ENCODE data around the gene TMC3. TPM values are rescaled to one million over a fixed set of nuclear protein-coding genes. Genes with fewer than 3 reads are reported as not detected.
A peak's percentile ranks its signal among the peaks of the same experiment; 100 is the strongest.

The TMC3 gene
- total RNA-seq, 4 donors from 2014 or later, result 0.16 to 0.81 (median 0.36) TPM

DNA sequence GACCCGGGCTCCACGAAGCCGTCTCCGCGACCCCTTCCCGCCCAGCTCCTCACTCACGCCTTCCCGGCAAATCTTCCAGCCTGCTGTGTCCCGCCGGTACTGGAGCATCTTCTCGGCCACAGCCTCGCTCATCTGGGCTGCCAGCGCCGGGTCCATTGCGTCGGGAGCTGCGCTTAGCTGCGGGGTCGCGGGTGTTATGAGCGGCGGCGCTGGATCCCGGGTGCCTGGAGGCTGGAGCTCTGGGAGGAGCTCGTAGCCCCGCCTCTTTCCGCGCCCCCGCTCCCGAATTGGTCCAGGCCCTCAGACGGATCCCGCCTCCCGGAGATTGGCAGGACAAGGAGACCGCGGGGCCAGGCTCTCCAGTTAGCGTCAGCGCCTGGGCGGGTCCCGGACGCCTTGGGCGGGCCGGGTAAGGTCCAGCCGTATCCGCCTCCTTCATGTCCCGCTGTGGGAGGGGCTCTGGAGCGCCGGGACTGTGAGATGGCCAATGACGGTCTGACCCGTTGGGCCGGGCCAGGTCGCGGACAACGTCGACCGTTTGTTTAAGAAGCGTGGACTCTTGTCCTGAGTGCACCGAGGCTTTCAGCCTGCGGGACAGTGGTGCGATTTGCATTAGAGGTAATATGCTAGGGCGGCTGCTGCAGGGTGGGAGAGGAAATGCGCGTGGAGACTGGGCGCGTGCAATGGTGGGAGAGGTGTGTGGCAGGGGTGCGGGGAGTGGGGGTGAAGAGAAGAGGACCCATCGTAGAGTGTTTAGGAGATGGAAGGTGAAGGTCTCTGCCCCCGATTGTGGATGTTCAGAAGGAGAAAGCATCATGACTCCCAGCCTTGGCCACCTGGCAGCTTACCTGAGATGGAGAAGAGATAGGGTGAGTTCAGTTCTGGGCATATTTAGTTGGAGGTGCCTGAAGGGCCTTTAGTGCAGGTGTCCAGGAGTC lies 49.8 kb downstream of the TMC3 start, which contains the start of gene STARD5:
Gene STARD5, minus strand, starts transcription at position 198 of the 938 bp plus-strand sequence. Its CDS starts 42 bp downstream, at position 156.
- H3K9me3 ChIP-seq, result no peaks in the 10 kb centered on the region
- peak; percentile 100 for ATAC-seq
- 0 to 3% methylated on average over 5 to 10 of the region's 67 CpGs for WGBS, 2 donors (ENCODE audit: low coverage in 1 of 2)
- H3K36me3 ChIP-seq, result peaks cover 0 to 17% of the 10 kb centered on the region in 2 donors
- peak within 1 kb of the TSS; percentile 57 to 85 (median 78) for H3K27ac ChIP-seq
- peak within 1 kb of the TSS; percentile 75 to 77 for H3K4me3 ChIP-seq
- peaks cover 0 to 26% (median 0%) of the 10 kb centered on the region in 3 donors for H3K4me1 ChIP-seq
- H3K27me3 ChIP-seq, result no peaks in the 10 kb centered on the region
- TF ChIP-seq POLR2A (IDR thresholded peaks at IDR 0.05) (peak; percentile 60 to 64), POLR2AphosphoS5 (IDR thresholded peaks at IDR 0.05) (peak; percentile 68)
- TF ChIP-seq, protein P1, sequence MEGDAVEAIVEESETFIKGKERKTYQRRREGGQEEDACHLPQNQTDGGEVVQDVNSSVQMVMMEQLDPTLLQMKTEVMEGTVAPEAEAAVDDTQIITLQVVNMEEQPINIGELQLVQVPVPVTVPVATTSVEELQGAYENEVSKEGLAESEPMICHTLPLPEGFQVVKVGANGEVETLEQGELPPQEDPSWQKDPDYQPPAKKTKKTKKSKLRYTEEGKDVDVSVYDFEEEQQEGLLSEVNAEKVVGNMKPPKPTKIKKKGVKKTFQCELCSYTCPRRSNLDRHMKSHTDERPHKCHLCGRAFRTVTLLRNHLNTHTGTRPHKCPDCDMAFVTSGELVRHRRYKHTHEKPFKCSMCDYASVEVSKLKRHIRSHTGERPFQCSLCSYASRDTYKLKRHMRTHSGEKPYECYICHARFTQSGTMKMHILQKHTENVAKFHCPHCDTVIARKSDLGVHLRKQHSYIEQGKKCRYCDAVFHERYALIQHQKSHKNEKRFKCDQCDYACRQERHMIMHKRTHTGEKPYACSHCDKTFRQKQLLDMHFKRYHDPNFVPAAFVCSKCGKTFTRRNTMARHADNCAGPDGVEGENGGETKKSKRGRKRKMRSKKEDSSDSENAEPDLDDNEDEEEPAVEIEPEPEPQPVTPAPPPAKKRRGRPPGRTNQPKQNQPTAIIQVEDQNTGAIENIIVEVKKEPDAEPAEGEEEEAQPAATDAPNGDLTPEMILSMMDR (IDR thresholded peaks at IDR 0.05), result no peak

DNA sequence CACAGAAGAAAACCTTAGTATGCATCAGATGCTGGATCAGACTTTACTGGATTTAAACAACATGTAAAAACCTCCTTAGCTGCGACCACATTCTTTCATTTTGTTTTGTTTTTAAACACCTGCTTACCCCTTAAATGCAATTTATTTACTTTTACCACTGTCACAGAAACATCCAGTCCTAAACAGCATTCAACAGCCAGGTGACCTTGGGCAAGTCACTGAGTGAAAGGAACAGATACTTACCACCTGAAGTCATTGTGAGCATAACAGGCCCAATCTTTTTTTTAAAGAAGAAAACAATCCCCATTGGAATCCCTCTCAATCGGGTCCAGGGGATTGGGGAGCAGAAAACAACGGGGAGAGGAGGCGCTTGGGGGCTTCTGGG lies 50.5 kb downstream of the TMC3 start:
- ATAC-seq, result no peak
- TF ChIP-seq POLR2AphosphoS5 (IDR thresholded peaks at IDR 0.05) (no peak), EP300 (IDR thresholded peaks at IDR 0.05) (no peak), POLR2A (IDR thresholded peaks at IDR 0.05) (no peak)
- TF ChIP-seq, protein P1 (IDR thresholded peaks at IDR 0.05), result no peak
- H3K27me3 ChIP-seq, result no peaks in the 10 kb centered on the region
- H3K4me3 ChIP-seq, result peak overlapping the region; percentile 75 to 77
- 16 to 67% methylated on average over 1 to 3 of the region's 4 CpGs for whole genome bisulfite sequencing, 2 donors (ENCODE audit: low coverage in 1 of 2)
- peaks cover 0 to 24% of the 10 kb centered on the region in 2 donors for H3K36me3 ChIP-seq
- no peaks in the 10 kb centered on the region for H3K9me3 ChIP-seq
- peaks cover 0 to 26% (median 0%) of the 10 kb centered on the region in 3 donors for H3K4me1 ChIP-seq
- H3K27ac ChIP-seq, result peak overlapping the region; percentile 57 to 85 (median 78)

- Histone ChIP-seq H3K4me1 (peaks cover 0 to 26% (median 0%) of the 10 kb centered on the region in 3 donors), H3K4me3 (peak overlapping the region in 1 of 2 donors; percentile 75), H3K9me3 (no peaks in the 10 kb centered on the region), H3K27ac (peak overlapping the region in 1 of 4 donors; percentile 7), H3K27me3 (no peaks in the 10 kb centered on the region), H3K36me3 (peaks cover 0 to 31% of the 10 kb centered on the region in 2 donors)
- TF ChIP-seq EP300 (IDR thresholded peaks at IDR 0.05) (no peak), POLR2AphosphoS5 (IDR thresholded peaks at IDR 0.05) (no peak), POLR2A (IDR thresholded peaks at IDR 0.05) (no peak)
- TF ChIP-seq, protein P1 (IDR thresholded peaks at IDR 0.05), result no peak
- WGBS, 2 donors (ENCODE audit: low coverage in 1 of 2), result 48 to 64% methylated on average over 5 of the region's 6 CpGs
- ATAC-seq, result no peak
These were observed 51.2 kb downstream of the TMC3 start for GRCh38 chr15:81322676-81323253.

GRCh38 chr15:81321667-81322066 lies 52.3 kb downstream of the TMC3 start:
- Histone ChIP-seq H3K27ac (no peak overlapping the region), H3K4me3 (no peak overlapping the region), H3K36me3 (peaks cover 0 to 41% of the 10 kb centered on the region in 2 donors), H3K9me3 (no peaks in the 10 kb centered on the region), H3K27me3 (no peaks in the 10 kb centered on the region), H3K4me1 (peaks cover 0 to 26% (median 0%) of the 10 kb centered on the region in 3 donors)
- no peak for TF ChIP-seq POLR2A (IDR thresholded peaks at IDR 0.05)
- TF ChIP-seq, protein P1 (IDR thresholded peaks at IDR 0.05), result no peak
- no peak for TF ChIP-seq EP300 (IDR thresholded peaks at IDR 0.05)
- no peak for TF ChIP-seq POLR2AphosphoS5 (IDR thresholded peaks at IDR 0.05)
- ATAC-seq, result no peak
- 93 to 100% methylated on average over 1 of the region's 1 CpG for WGBS, 2 donors (ENCODE audit: low coverage in 1 of 2)
